GM19467 (cell line): Measurements from ENCODE around the gene NAGLU.

Experiments used
- ATAC-seq: cut with Tn5 transposase; IDR thresholded peaks from one replicate; pipeline ENCODE4 v1.9.1; 2021; ENCODE audit warnings: mild to moderate bottlenecking, moderate library complexity; ENCODE audit not compliant: unreplicated experiment

Gene NAGLU

DNA sequence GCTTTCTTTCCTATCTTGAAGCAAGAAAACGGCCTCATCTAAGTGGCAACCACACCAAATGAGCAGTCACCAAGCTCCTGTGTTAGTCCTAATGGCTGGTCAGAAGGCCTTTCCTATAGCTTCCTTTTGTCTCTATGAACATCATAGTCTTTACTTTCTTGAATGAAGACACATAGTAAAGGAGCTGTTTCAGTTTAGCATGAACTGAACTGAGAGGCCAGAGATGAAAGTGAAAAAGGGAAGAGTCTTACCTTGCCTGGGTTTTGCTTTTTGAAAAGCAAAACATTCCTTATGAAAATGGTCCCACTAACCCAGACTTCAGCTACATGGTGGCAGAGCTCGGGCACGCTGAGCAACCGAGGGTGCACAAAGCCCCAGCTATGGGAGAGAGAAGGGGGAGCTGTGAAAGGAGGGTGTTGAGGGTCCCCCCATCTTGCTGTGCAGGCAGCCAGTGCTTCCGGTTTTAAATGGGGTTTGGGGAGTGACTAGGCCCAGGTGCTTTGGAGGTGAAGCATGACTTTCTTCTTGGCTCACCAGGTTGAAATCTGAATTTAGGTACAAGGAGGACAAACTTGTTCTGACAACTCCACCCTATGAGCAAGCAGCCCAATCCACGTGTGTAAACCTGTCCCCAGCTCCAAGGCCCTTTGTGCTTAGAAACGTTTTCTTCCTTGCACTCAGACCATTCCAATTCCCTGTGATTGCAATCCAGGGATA is 50.6 kb downstream of the NAGLU start:
- ATAC-seq, result no peak

- ATAC-seq, result no peak
Measured at GRCh38 chr17:42590886-42591285, 54.8 kb downstream of the NAGLU start.

DNA sequence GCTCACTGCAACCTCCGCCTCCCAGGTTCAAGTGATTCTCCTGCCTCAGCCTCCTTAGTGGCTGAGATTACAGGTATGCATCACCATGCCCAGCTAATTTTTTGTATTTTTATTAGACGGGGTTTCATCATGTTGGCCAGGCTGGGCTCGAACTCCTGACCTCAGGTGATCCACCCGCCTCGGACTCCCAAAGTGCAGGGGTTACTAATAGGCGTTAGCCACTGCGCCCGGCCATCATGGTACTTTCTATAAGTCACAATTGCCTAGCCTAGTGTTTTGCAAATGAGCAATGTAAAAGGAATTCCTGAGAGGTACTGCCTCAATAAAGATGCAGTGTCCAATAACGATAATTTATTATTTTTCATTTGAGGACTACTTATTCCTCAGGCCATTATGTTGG is 55.4 kb downstream of the NAGLU start:
- no peak for ATAC-seq
